Tibial nerve (tissue), 3 donors: ENCODE measurements around the gene AURKA.

Experiments used
- POLR2A ChIP-seq, 2 donors: fragments of 450-650 bp; IDR thresholded peaks; one replicate each; pipeline ENCODE4 v1.6.1; 2017; ENCODE audit warnings: antibody characterized with exemption in 2 of 2, mild to moderate bottlenecking in 2 of 2, moderate library complexity in 2 of 2
- TF ChIP-seq, protein P1 (sequence below), 5 experiments: fragments of 200-600 bp in 3 of 5; fragments of 450-650 bp in 2 of 5; sonication (generic) in 3 of 5; IDR thresholded peaks; one replicate each; pipeline ENCODE4 v1.5.1; 2016 to 2019; ENCODE audit warnings: antibody characterized with exemption in 5 of 5, mild to moderate bottlenecking in 3 of 5, moderate library complexity in 2 of 5

DNA sequence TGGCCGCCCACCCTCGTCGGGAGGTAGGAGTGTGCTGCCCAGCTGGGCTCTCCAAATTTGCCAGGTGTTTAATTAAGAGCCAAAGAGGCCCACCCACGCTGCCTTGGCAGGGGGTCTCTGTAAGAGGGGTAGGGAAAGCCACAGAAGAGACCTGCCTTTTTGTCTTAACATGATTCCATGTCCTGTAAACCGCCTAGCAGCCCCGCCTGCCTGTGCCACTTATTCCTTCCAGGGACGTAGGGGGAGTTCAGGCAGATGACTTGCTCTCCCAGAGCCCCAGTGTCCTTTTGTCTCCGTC lies 31.2 kb downstream of the AURKA start:
- no peak for TF ChIP-seq POLR2A (IDR thresholded peaks at IDR 0.05)
- TF ChIP-seq, protein P1, sequence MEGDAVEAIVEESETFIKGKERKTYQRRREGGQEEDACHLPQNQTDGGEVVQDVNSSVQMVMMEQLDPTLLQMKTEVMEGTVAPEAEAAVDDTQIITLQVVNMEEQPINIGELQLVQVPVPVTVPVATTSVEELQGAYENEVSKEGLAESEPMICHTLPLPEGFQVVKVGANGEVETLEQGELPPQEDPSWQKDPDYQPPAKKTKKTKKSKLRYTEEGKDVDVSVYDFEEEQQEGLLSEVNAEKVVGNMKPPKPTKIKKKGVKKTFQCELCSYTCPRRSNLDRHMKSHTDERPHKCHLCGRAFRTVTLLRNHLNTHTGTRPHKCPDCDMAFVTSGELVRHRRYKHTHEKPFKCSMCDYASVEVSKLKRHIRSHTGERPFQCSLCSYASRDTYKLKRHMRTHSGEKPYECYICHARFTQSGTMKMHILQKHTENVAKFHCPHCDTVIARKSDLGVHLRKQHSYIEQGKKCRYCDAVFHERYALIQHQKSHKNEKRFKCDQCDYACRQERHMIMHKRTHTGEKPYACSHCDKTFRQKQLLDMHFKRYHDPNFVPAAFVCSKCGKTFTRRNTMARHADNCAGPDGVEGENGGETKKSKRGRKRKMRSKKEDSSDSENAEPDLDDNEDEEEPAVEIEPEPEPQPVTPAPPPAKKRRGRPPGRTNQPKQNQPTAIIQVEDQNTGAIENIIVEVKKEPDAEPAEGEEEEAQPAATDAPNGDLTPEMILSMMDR (IDR thresholded peaks at IDR 0.05): no peak
